Calu3 (cell line): ENCODE results near the gene PRPH2. TPM values are rescaled to one million over a fixed set of nuclear protein-coding genes. Genes with fewer than 3 reads are reported as not detected.

ENCODE experiments used
- BruUV-seq: library from RNA; stranded (reverse); fragments of 400-500 nt; replicated peaks from 2 replicates; lab custom pipeline; 2021; lab: Mats Ljungman, UMichigan
- CTCF ChIA-PET: fragments of 300-600 bp; sonication (Branson Sonifier 250); formaldehyde crosslinking; loops from one replicate; lab custom pipeline; 2022; ENCODE audit warnings: antibody characterized with exemption; lab: Charles Lee
- DNase-seq: peaks from one replicate; pipeline ENCODE4 v3.0.0; 2022
- H3K27ac Mint-ChIP-seq: one replicate; pipeline ENCODE4 v1.8.0; 2022; ENCODE audit warnings: mixed read lengths; ENCODE audit not compliant: unreplicated experiment
- H3K27me3 Mint-ChIP-seq: one replicate; pipeline ENCODE4 v1.8.0; 2022; ENCODE audit warnings: mixed read lengths; ENCODE audit not compliant: unreplicated experiment
- H3K36me3 Mint-ChIP-seq: one replicate; pipeline ENCODE4 v1.8.0; 2022; ENCODE audit warnings: mild to moderate bottlenecking, moderate library complexity, mixed read lengths; ENCODE audit not compliant: insufficient read depth, unreplicated experiment
- H3K4me1 Mint-ChIP-seq: one replicate; pipeline ENCODE4 v1.8.0; 2022; ENCODE audit warnings: mild to moderate bottlenecking, low read depth, mixed read lengths; ENCODE audit not compliant: unreplicated experiment
- H3K4me3 Mint-ChIP-seq: one replicate; pipeline ENCODE4 v1.8.0; 2022; ENCODE audit warnings: mild to moderate bottlenecking, low read depth, moderate library complexity, mixed read lengths; ENCODE audit not compliant: unreplicated experiment
- H3K9me3 Mint-ChIP-seq: one replicate; pipeline ENCODE4 v1.8.0; 2022; ENCODE audit warnings: low read depth, mixed read lengths; ENCODE audit not compliant: unreplicated experiment
- CTCF ChIP-seq: fragments of 200-600 bp; IDR thresholded peaks from one replicate; pipeline ENCODE4 v1.8.0; 2022; ENCODE audit warnings: antibody characterized with exemption; ENCODE audit not compliant: unreplicated experiment
- intact Hi-C: fragments of 100-400 bp; cut with micrococcal nuclease; formaldehyde crosslinking; loops from one replicate; pipeline ENCODE4 v1.10.0; 2022; ENCODE audit not compliant: unreplicated experiment
- total RNA-seq: library from RNA; stranded (reverse); gene quantifications from 2 replicates; pipeline ENCODE4 v1.2.3, GENCODE V29; 2022

Gene PRPH2
- total RNA-seq, 1 experiment from 2014 or later: not detected

- CTCF ChIA-PET: interaction anchor here (0.6 to 1.2 kb wide), 6 partner anchors 13 to 251 kb away, joined by 3 to 5 read pairs (median 3); partner anchors contain the start of gene TBCC
- Mint-ChIP-seq H3K27ac (no peak overlapping the region), H3K27me3 (no peaks in the 10 kb centered on the region), H3K4me1 (peaks cover 16% of the 10 kb centered on the region), H3K36me3 (peaks cover 8% of the 10 kb centered on the region), H3K4me3 (no peak overlapping the region), H3K9me3 (no peaks in the 10 kb centered on the region)
- DNase-seq: no peak
- intact Hi-C loops: loop anchor here (5.0 kb wide), 1 partner anchor 367 kb away; no protein-coding TSS in a partner anchor
- no TSS peak for BruUV-seq
- no peak for TF ChIP-seq CTCF
These were observed 7.3 kb upstream of the PRPH2 start for GRCh38 chr6:42729731-42730130.

- BruUV-seq: no TSS peak
- Mint-ChIP-seq H3K27me3 (no peaks in the 10 kb centered on the region), H3K27ac (no peak overlapping the region), H3K4me3 (peak overlapping the region; percentile 78), H3K4me1 (peaks cover 16% of the 10 kb centered on the region), H3K9me3 (no peaks in the 10 kb centered on the region), H3K36me3 (peaks cover 8% of the 10 kb centered on the region)
- DNase-seq: no peak
- intact Hi-C loops: loop anchor here (5.0 kb wide), 1 partner anchor 365 kb away; no protein-coding TSS in a partner anchor
- CTCF ChIA-PET: interaction anchor here (0.9 to 2.6 kb wide), 6 partner anchors 10 to 558 kb away, joined by 3 to 14 read pairs (median 6); partner anchors contain the start of gene TBCC
- TF ChIP-seq CTCF: no peak
These were observed 5.2 kb upstream of the PRPH2 start for GRCh38 chr6:42727627-42728026.

- CTCF ChIA-PET: interaction anchor here (0.6 to 2.6 kb wide), 12 partner anchors 9 to 557 kb away, joined by 3 to 14 read pairs (median 4); partner anchors contain the start of genes BICRAL and TBCC
- TF ChIP-seq CTCF: no peak
- intact Hi-C loops: loop anchor here (5.0 kb wide), 1 partner anchor 365 kb away; no protein-coding TSS in a partner anchor
- Mint-ChIP-seq H3K9me3 (no peaks in the 10 kb centered on the region), H3K4me3 (peak overlapping the region; percentile 78), H3K27ac (no peak overlapping the region), H3K36me3 (peaks cover 8% of the 10 kb centered on the region), H3K4me1 (peaks cover 16% of the 10 kb centered on the region), H3K27me3 (peaks cover under 1% of the 10 kb centered on the region)
- peak; percentile 9 for DNase-seq
- no TSS peak for BruUV-seq
These were observed 4.8 kb upstream of the PRPH2 start for GRCh38 chr6:42727087-42727611.

GRCh38 chr6:42726485-42727086 is 4.2 kb upstream of the PRPH2 start:
- peaks cover 8% of the 10 kb centered on the region for H3K36me3 Mint-ChIP-seq
- intact Hi-C loops: loop anchor here (1.0 to 5.0 kb wide), 3 partner anchors 65 to 364 kb away; no protein-coding TSS in a partner anchor
- no TSS peak for BruUV-seq
- no peak overlapping the region for H3K27ac Mint-ChIP-seq
- H3K4me1 Mint-ChIP-seq: peaks cover 16% of the 10 kb centered on the region
- peak; percentile 78 for DNase-seq
- H3K27me3 Mint-ChIP-seq: peaks cover 7% of the 10 kb centered on the region
- H3K4me3 Mint-ChIP-seq: peak overlapping the region; percentile 78
- CTCF ChIA-PET: interaction anchor here (0.6 to 2.6 kb wide), 12 partner anchors 12 to 556 kb away, joined by 3 to 14 read pairs (median 4); partner anchors contain the start of genes BICRAL and TBCC
- peak; percentile 87 for TF ChIP-seq CTCF
- no peaks in the 10 kb centered on the region for H3K9me3 Mint-ChIP-seq
